ENCODE measurements around the gene TBC1D10B. TPM values are rescaled to one million over a fixed set of nuclear protein-coding genes. Genes with fewer than 3 reads are reported as not detected.
A peak's percentile ranks its signal among the peaks of the same experiment; 100 is the strongest.

The TBC1D10B gene
- total and polyA plus RNA-seq, 9 of the 15 experiments (the other 6 are each of a cell fraction or from before 2014, with no cell fraction given), result 2.2 to 55.4 (median 17.5) TPM

- TF ChIP-seq ATF6 (CRISPR knock-in tag; IDR thresholded peaks at IDR 0.05) (peak; percentile 71), DLX4 (CRISPR knock-in tag; IDR thresholded peaks at IDR 0.05) (no peak), TCF3 (CRISPR knock-in tag; IDR thresholded peaks at IDR 0.05) (peak; percentile 44; the same call in 1 of the 2 replicates), ZNF444 (CRISPR knock-in tag; IDR thresholded peaks at IDR 0.05) (no peak), HDAC2 (IDR thresholded peaks at IDR 0.05) (peak; percentile 89), KHSRP (IDR thresholded peaks at IDR 0.05) (no peak), ADNP (tag; IDR thresholded peaks at IDR 0.05) (no peak), CTBP1 (IDR thresholded peaks at IDR 0.05; ENCODE audit: borderline replicate concordance) (peak; percentile 46; the same call in 1 of the 2 replicates), ATF1 (CRISPR knock-in tag; IDR thresholded peaks at IDR 0.05) (no peak), ATF1 (tag; IDR thresholded peaks at IDR 0.05) (peak; percentile 98), CAMTA2 (CRISPR knock-in tag; conservative IDR thresholded peaks at IDR 0.05) (peak; percentile 23; the same call in 1 of the 2 replicates), HBP1 (CRISPR knock-in tag; IDR thresholded peaks at IDR 0.05) (peak; percentile 51; the same call in 1 of the 2 replicates), ELF4 (CRISPR knock-in tag; IDR thresholded peaks at IDR 0.05) (peak; percentile 81; the same call in 1 of the 2 replicates), POU5F1 (IDR thresholded peaks at IDR 0.05; ENCODE audit: borderline replicate concordance, low read depth, low read length, partially characterized antibody) (peak; percentile 88), ATF2 (CRISPR knock-in tag; IDR thresholded peaks at IDR 0.05) (peak; percentile 64; the same call in 1 of the 2 replicates), SOX6 (IDR thresholded peaks at IDR 0.05) (peak; percentile 82; the same call in 1 of the 2 replicates), ELF2 (CRISPR knock-in tag; IDR thresholded peaks at IDR 0.05) (peak; percentile 99), TBL1XR1 (IDR thresholded peaks at IDR 0.05; ENCODE audit: low read length in 2 of 2) (peak in 1 of 2 experiments; percentile 64; a peak in 2 of 4 replicates), SRSF1 (IDR thresholded peaks at IDR 0.05; ENCODE audit: low read depth, low read length) (no peak), EP300 (IDR thresholded peaks at IDR 0.05; ENCODE audit: low read length) (peak; percentile 34; the same call in 1 of the 2 replicates), E2F8 (IDR thresholded peaks at IDR 0.05; ENCODE audit: low read depth, partially characterized antibody) (peak; percentile 100)
Observed at GRCh38 chr16:30355144-30355953, 14.9 kb downstream of the TBC1D10B start, which contains the start of gene CD2BP2 (continued).

Measured in K562 (cell line).